HG03575 (cell line): Measurements from ENCODE around the gene SOCS4.
"Not testable (repeated sequence)": the region's sequence is repeated elsewhere in the genome, so short reads cannot be mapped to it uniquely, and the experiment has no call there.

Experiments used
- ATAC-seq: cut with Tn5 transposase; IDR thresholded peaks from one replicate; pipeline ENCODE4 v1.9.1; 2021; ENCODE audit not compliant: unreplicated experiment, insufficient number of reproducible peaks, low FRiP score; ENCODE audit errors: extremely low read depth

SOCS4 gene

DNA sequence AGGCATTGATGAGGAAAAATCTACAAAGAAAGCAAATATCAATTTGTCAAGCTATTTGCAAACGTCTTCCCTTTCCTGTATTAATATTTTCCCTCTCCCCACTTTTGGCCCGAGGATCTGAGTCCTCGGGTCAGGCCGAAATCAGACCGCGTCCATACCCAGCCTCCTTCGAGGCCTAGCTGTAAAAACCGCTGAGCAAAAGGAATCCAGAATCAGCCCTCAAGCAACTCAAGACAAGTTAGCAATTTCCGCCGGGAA is 24.1 kb downstream of the SOCS4 start:
- ATAC-seq = no peak

DNA sequence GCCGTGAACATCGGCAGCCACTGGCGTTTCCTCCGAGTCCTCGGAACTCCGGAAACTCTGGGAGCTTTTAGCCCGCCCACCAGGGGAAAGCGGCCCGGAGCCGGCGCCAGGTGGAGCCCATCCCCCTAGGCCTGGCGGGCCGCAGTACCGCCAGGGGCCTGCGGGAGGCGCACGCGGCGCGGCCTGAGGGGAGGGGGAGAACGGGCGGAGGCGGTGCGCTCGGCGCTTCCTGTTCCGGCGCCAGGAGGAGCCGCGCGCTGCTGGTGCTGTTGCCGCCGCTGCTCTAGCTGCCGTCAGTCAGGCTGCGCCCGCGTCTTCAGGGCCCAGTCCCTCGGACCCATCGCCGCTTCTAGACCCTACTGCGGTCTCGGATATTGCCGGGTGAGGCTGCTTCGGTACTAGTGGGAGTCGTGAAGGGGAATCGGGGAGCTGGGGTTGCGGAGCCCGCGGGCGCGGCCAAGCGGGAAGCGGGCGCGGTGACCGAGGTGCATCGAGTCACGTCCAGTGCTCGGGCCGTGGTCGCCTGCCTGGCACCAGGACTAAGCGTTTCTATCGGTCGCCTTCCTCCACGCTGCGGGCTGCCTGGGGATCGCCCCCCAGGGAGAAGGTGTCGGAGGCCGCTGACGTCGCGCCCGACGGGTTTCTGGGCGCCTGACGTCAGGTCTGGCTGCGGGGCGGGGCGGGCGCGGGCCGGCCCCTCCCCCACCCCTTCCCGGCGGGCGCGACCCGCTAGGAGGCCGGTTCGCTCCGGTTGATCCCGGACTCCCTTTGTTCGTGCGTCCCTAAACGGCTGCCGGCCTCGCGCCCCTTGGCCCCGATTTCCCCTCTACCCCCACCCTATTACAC is 24.6 kb downstream of the SOCS4 start, which contains the start of gene MAPK1IP1L:
TSS of gene MAPK1IP1L (plus strand) at position 225 of the 846 bp plus-strand sequence. CDS start 10,037 bp downstream, outside the sequence.
- ATAC-seq = no peak

DNA sequence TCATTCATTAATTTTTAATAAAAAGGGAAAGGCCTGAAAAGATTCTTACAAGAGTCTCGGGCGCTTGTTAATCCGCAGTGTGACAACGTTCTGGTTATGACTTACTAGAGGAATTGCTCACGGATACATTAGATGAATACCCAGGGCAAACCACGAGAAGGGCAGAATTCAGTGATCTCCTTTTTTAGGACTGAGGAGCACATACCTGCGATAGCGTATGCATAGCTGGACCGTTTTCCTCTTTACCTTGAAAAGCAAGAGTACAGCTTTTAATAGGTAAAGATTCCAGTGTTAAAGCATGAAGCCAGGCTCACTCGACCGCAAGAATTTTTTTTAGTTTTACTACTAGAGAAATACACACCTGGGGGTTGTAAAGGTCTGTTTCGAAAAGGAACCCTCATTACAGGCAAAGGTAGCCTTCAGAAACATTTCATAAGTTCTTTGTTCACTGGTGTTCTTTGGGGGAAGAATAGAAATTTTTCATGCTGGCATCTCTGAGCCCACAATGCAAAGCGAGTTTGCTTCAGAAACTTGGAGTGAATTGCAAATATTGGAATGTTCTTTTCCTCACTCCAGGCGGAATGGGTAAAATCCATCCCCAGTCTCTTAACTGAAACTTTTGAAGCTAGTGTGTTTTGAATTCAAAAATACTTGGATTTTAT is 25.4 kb downstream of the SOCS4 start:
- ATAC-seq = no peak

DNA sequence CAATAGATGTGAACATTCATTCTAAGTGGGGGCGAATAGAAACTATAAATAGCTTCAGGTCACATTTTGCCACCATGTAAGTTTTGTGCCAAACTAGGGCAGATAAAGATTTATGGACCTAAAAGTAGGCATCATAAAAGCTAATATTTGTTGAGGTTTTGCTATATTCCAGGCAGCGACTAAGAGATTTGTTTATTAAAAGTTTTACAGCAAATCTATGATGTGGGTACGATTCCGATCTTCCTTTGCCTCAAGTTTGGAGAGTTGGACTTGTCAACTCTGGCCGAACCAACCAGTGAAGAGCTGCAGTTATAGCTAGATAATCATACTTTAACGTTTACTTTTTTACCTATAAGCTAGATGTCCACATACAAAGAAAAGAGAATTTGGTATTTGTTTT is 26.0 kb downstream of the SOCS4 start:
- ATAC-seq = no peak

DNA sequence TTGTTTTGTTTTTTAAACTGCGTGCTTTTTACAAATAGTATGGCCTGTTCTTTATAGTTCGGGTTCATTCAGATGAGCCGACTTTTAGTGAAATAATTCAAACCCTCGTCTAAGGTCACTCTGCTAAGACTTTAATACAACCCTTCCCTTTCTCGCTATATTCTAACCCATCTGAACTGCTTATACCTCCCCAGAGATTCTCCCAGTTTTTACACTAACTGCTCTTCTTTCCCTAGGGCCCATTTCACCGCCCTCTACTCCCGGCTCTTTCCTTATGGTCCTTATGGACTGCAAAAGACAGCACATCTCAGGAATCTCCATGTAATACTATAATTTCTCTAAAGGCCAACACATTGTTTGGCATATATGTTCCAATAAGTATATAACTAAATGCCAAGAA is 26.5 kb downstream of the SOCS4 start:
- no peak for ATAC-seq

DNA sequence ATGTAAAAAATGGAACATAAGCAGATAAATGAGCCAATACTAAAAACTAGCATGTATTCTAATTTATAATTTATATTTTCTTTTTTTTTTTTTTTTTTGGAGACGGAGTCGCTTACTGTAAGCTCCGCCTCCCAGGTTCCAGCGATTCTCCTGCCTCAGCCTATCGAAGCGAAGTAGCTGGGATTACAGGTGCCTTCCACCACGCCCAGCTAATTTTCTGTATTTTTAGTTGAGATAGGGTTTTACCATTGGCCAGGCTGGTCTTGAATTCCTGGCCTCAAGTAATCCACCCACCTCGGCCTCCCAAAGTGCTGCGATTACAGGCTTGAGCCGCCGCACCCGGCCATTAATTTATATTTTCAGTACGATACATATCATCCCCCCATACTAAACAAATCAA is 27.1 kb downstream of the SOCS4 start:
- no peak for ATAC-seq

DNA sequence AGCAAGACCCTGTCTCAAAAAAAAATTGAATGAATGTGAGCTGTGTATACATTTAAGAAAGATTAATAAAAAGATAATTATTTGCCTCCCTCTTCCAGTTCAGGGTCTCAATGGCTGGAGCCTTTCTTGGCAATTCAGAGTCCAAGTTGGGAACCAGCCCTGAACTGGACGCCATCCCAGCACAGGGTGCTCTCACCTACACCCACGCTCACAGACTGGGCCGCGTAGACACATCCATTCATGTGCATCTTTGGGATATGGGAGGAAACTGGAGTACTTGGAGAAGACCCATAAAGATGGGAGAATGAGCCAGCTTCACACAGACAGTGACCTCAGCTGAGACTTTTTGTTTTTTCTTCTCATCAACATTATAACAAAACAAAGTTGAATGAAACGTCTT is 30.9 kb downstream of the SOCS4 start:
- ATAC-seq = no peak

DNA sequence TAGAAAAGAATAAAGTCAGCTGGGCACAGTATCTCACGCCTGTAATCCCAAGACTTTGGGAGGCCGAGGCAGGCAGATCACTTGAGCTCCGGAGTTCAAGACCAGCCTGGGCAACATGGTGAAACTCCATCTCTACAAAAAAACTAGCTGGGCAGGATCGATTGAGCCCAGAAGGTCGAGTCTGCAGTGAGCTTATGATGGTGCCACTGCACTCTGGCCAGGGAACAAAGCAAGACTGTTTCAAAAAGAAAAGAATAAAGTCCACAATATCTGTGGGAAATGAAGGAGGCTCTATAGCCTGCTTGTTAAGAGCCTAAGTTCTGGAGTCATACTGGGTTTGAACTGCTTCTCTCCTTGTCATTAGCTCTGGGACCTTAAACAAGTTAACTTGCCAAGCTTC is 32.3 kb downstream of the SOCS4 start:
- ATAC-seq = no peak

DNA sequence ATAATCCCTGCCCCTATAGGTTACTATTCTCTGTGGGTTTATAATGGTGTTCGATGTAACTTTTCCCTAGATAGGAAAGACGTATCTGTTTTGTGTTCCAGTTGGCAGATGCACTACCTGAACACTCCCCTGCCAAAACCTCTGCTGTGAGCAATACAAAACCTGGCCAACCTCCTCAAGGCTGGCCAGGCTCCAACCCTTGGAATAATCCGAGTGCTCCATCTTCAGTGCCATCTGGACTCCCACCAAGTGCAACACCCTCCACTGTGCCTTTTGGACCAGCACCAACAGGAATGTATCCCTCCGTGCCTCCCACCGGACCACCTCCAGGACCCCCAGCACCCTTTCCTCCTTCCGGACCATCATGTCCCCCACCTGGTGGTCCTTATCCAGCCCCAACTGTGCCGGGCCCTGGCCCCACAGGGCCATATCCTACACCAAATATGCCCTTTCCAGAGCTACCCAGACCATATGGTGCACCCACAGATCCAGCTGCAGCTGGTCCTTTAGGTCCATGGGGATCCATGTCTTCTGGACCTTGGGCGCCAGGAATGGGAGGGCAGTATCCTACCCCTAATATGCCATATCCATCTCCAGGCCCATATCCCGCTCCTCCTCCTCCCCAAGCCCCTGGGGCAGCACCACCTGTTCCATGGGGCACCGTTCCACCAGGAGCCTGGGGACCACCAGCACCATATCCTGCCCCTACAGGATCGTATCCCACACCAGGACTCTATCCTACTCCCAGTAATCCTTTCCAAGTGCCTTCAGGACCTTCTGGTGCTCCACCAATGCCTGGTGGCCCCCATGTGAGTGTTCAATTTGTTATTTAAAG is 35.7 kb downstream of the SOCS4 start:
- ATAC-seq = no peak

DNA sequence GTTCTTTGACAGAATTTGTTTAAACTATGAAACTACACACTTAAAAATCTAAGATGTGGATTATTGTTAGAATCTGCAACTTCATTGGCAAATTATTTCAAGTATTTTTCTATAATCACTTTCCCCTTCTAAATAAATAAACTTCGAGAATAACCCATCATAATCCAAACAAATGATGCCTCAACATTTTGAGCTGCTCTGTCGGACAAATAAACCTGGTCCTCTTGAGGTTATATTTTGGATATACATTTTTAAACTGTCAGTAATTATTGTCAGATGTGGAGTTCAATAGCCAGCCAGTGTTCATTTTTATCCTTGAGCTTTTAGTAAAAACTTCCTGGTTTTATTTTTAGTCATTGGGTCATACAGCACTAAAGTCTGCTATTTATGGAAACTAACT is 37.9 kb downstream of the SOCS4 start:
- not testable (repeated sequence) for ATAC-seq

DNA sequence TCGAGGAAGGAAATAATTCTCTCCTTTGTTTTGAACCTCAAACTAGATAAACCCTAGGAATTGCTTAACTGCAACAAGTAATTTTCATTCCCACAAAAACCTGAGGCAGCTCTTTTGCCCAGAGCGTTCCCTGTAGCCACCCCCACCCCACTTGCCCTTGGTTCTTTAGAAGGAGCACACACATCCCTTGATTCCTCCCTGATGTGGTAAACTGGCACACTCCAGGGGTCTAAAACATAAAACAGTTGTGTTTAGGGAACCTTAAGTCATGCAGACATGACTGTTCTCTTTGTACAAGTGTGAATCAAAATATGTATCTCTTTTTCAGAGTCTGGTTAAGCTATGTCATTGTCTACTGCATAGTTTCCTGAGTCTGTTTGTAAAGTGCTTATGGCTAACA is 38.4 kb downstream of the SOCS4 start:
- no peak for ATAC-seq

DNA sequence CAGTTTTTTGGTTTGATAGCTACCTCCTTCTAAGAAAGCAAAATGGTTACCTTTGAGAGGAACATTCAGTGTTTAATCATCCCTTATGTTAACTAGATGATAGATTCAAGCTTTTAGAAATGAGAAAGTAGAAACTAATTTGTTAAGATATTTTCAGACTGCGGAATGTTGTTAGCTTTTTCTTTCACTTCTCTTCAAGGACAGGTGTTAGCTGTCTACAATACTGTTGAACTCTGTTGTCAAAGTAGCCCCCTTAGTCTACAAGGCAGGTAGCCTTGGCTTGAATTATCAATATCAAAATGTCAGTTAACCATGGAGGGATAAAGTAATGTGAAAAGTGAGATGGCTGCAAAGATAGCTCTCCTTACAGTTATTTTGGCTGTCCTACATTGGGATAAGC is 39.2 kb downstream of the SOCS4 start:
- no peak for ATAC-seq

DNA sequence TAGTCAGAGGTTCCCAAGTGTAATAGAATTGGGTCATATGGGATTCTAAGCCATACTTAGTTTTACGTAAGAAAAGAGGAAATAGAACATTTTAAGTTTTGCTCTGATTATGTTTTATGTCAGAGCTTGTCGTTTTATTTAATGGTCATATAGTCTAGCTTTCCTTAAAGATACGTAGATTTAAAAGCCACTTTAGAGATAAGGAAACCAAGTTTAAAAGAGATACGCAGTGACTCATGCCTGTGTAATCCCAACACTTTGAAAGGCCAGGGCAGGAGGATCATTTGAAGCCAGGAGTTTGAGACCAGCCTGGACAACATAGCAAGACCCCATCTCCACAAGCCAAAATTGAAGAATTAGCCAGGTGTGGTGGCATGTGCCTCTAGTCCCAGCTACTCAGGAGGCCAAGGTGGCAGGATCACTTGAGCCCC is 44.0 kb downstream of the SOCS4 start:
- ATAC-seq = no peak

DNA sequence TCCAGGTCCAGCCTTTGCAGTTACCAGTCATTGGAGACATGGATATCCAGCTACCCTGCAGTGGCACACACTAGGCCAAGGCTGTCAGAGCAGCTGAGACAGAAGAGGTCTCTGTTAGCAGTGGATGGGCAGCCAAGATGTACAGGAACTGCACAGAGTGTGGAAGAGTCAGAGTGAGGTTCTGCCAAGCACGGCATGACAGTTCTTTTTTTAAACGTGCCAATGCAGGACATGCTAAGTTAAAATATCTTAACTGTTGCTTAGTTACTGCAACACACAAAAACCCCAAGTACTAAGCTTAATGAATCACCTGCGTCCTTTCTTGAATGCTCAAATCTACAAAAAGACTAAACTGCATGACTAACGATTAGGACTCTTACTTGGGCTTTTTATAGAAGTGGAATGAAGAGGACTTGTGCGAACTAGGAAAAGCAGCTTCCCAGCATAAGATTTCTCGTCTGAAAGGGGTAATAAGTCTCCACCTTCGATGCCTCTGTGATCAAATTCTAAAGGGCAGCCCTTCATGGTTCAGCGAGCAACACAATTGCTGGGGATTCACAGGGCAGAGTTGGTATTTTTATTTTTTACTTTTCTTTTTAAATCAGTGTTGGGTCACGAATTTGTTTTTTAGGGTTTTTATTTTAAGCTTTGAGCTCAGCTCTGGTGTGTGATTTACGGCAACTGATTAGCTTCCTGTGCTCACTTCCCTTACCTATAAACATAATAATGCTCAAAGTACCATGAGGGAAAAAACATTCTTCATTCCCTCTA is 45.0 kb downstream of the SOCS4 start:
- ATAC-seq = no peak

DNA sequence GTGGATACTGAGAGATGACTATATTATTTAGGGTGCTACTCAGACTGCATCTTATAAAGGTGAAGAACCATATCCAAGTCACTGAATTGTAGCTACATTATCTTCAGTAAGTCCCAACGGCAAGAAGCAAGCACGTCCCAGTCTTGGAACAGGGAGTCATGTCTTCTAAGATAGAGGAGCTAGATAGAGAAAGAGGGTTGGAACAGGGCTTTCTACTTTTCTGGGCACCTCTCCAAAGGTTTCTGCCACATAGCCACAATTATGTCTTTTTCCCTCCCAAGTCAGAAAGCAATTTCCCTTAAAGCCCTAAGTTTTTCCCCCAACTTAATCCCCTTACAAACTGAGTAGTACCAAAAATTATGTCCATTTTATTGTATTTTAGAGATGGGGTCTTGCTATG is 46.8 kb downstream of the SOCS4 start:
- no peak for ATAC-seq

DNA sequence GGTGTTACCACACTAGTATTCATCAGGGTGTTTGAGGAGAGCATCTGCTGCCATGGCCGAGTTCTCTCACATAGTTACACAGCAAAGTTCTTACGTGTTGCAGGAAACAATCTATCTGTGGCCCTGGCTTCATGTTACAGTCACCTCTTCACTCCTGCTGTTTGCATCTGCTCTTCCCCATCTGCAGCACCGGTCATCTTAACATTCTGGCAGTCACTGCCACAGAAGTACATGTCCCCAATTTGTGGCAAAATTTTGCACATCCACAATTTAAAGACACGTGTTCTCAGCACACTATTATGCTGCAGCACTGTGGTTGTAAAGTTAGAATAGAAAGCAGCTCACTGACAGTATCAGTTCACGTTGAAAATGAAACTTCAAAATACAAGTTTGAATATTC is 47.6 kb downstream of the SOCS4 start:
- ATAC-seq = no peak

DNA sequence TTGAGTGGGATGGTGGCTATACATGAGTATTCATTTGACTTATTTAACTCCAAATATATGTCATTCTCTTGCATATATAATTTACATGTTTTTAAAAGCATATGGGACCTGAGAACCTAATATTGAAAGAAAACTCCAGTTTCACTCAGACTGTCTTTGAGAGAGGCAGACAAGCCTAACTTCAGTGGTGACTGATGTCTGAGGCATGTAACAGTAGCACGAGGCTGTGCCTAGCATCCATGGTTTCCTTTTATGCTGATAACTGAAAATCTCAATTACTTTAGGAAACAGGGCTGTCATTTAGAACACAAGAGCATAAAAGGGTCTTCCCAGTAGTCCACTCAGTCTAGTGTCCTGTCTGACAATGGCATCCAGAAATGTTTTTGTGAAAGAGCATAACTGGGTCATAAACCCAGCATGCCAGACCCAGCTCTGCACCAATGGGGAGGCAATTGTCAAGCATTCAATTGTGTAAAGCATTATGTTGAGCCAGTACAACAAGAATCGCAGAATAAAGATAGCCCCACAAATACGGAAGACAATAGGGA is 48.7 kb downstream of the SOCS4 start:
- ATAC-seq = no peak

DNA sequence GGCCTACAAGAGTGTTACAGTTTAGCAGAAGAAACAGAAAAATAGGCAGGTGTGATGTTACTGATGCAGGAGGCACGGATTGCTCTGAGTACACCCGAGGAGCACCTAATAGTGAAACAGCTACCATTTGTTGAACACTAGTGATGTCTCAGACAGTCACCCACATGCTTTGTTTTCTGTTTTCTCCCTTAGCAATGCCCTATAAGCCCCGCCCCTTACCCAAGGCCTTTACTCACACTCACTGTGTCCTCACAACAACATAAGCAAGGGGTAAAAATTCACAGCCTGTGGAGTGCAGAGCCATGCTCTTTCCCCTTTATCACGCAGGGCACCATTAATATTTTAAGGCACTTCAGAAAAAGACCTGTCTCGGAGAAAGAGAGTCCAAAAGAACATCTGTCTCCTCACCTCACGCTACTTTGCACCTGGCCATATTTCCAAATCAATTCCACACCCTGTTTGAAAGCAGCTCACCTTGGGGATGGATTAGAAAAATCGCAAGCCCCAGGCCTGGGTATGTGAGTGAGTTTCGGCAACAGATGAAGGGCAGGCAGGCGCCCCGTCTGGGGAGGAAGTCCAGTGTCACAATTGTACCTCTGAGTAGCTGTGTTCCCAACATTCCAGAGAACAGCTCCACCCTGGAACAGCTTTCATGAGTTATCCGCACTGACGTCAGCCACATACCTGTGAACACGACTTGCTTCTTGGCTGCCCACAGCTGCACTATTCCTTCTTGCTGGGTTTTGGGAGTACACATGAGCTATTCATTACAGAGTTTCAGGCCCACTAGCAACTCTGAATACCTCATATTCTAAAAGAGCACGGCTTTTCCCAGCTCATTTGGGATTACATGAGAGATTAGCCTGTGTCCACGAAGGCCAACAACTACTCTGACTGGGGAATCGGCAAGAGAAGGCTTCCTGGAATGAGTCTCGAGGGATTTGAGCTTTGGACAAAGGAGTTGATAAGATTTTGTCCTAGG is 50.4 kb downstream of the SOCS4 start:
- ATAC-seq = no peak
